GM19328 (cell line): ENCODE data around the gene MOB3B.
"Not testable (repeated sequence)": the region's sequence is repeated elsewhere in the genome, so short reads cannot be mapped to it uniquely, and the experiment has no call there.

Experiments
- ATAC-seq: cut with Tn5 transposase; IDR thresholded peaks from one replicate; pipeline ENCODE4 v1.9.1; 2021; ENCODE audit warnings: mild to moderate bottlenecking, moderate library complexity; ENCODE audit not compliant: unreplicated experiment

Gene MOB3B

DNA sequence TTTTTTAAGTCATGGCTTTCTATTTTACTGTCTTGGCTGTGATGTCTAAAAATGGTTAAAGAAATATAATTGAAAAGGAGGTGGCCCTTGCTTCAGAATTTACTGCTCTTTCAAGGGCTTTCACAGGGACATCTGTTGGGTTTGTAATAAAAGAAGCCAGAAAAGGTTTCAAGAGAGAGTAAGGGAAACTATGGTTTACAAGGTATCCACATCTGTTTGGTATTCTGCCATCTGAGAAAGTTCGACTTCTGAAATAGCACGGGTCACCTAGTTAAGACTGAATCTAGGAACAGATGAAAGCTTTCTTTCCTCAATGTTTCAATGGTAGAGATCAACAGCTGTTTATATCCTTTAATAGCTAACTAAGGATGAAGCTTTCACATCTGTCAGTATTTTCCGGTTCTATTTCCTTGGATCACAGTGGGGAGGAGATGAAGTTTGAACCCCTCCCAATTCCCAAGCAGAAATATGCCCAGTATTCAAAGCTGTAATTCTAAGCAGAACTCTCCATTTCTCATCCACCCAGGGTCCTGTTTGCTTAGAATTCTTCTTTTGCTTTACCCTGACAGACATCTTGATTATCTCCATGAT, 78.3 kb downstream of the MOB3B start:
- ATAC-seq, result no peak

DNA sequence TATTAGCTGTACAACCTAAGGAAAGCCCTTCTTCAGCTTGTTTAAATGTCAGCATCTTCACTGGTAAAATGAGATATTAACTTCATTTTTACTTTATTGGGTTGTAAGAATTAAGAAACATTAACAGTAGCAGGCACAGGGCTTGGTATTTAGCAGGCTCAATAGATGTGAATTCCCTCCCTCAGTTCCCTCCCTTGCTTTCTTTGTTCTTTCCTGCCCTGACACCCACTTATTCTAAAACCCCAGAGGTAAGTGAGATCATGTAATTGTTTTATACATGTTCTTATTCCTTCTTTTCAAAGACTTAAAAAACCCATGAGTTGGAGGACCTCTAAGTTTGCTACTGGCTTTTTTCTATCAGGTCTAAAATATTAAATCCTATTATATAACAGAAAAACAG, 78.9 kb downstream of the MOB3B start:
- ATAC-seq, result no peak

DNA sequence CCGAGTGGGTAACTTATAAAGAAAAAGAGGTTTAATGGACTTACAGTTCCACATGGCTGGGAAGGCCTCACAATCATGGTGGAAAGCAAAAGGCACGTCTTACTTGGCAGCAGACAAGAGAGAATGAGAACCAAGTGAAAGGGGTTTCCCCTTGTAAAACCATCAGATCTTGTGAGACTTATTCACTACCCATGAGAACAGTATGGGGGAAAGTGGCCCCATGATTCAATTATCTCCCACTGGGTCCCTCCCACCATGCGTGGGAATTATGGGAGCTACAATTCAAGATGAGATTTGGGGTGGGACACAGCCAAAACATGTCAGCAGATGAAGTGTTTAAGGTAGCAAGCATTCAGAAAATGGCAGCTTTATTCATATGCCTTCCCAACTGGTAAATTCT, 81.3 kb downstream of the MOB3B start:
- ATAC-seq, result not testable (repeated sequence)

DNA sequence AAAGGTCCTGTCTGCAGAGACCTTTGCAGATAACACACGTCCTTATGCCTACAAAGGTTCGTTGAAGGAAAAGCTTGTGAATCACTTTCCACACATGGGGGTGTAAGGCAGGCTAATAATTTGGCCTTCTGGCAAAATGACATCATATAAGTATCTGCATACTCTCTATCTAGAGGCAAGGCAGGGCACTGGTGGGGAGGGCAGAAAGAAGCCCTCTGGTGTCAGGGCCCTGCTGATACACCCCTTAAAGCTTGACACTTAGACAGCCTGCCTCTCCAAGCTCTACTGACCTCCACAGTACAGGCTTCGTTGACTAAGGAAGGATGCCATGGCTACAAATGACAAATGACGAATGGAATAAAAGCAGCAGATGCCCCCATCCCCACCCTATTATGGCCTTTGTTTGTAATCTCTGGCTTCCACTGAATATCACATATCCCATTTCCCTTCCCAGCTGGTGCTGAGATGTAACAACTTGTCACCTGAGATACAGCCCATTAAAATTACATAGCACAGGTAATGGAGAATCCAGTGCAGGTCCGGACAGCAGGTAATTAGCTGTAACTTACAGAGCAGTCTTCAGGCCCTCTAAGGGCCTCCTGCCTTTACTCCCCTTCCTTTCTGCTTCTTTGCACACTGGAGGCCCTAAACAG, 82.5 kb downstream of the MOB3B start:
- no peak for ATAC-seq

DNA sequence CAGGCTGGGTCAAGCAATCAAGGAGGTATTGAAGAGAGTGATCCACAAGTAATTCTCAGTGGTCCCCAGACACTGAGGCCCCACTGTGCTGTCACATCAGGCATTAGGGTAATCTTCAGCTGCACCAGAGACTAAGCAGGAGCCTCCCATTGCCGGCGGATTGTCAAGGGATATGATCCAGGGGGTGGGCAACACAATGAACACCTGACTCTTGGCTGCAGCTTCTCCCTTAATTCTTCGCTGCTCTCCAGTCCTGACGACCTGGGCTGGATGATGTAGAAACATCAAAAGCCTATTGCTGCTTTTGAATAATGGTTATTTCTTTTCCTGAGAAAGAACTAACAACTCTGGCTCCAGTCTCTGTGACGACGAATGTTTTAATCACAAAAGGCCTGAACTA, 83.9 kb downstream of the MOB3B start:
- ATAC-seq, result no peak

DNA sequence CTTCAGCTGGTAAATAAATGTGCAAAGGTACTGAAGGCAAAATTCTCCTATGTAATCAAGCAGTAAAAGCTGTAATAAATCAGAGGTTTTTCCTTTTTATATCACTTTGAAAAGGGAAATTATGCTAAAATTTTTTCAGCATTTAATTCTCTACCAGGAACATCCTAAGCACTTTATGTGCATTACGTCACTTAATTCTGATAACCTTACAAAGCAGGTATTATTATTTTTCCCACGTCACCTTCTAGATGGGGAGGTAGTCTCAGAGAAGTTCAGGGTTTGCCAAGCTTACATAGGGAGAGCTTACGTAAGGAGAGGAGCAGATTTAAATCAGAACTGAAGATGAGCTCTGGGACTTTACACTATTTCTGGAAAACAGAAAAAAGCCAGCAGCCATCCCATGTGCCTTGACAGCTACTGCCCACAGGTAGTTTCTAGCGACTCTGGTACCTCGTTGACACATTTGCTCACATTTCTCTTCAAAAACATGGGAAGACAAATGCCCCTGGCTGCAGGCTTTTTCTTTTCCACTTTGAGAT, 84.5 kb downstream of the MOB3B start:
- no peak for ATAC-seq

DNA sequence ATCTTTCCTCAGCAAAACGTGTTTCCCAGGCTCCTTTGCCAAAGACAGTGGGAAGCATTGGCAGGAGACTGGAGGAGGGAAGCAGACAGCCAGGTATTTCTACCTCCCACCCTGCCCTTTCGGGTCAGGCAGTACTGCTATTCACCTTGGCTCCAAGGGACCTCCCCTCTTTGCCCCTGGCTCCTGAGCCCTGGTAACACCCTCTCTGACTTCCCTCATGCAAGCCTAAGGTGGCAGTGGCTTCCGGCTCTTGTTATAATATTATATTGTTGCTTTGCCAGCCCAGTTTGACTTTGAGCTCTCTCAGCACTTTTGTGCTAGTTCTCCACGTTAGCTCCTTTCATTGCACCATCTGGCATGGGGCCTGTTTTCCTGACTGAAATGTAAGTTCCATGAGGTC, 87.2 kb downstream of the MOB3B start:
- ATAC-seq, result no peak

DNA sequence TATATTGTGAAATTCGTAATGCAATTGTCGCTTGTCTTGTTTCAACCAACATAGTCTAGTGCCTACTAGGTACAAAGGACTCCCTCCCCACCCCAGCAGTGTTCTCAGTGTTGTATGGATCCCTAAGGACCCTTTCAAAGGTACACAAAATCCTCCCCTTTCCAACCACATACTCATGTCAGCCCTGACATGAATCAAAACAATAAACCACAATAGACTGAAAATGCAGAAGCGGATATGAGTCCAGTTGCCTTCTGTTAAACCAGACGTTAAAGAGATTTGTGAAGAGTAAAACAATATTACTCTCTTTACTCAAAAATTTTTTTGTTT, 87.9 kb downstream of the MOB3B start:
- peak; percentile 96 for ATAC-seq

DNA sequence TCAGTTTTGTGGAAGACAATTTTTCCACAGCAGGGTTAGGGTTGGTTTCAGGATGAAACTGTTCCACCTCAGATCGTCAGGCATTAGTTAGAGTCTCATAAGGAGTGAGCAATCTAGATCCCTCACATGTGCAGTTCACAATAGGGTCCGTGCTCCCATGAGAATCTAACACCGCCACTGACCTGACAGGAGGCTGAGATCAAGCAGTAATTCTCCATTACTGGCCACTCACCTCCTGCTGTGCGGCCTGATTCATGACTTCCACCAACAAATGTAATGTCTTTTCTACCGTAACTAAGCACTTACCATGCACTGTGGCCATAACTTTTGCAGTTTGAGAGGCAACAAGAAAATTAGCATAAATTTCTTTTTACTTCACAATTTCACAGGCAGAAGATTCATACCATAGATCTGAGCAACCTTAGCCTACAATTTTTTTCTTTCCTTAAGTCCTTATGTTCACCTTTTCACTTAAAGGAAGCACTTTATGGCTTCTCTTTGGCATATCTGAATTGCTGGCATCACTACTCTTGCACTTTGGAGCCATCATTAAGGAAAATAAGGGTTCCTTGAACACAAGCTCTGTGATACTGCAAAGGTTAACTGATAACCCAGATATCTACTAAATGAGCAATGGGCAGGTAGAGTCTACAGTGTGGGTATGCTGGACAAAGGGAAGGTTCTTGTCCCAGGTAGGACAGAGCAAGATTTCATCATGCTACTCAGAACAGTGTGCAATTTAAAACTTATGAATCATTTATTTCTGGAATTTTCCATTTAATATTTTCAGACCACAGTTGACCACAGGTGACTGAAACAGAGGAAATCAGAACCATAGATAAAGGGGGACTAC, 88.5 kb downstream of the MOB3B start:
- ATAC-seq, result peak; percentile 34

DNA sequence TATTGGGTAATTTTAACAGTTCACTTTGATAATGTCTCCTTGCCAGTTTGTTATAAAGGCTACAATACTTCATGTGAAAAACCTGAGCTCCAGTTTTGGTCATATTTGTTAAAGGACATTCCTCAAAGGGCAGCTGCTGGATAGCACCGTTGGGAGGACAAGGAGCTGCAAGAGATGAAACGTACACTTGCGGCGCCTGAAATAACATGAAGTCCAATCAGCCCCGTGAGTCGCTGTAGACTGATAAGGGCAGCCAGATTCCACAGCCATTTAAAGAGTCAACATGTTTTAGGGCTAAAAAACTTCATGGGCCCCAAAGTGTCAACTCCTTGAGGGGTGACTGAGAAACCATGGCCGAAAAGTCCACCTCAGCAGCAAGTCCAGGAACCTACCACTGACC, 91.1 kb downstream of the MOB3B start:
- ATAC-seq, result no peak

DNA sequence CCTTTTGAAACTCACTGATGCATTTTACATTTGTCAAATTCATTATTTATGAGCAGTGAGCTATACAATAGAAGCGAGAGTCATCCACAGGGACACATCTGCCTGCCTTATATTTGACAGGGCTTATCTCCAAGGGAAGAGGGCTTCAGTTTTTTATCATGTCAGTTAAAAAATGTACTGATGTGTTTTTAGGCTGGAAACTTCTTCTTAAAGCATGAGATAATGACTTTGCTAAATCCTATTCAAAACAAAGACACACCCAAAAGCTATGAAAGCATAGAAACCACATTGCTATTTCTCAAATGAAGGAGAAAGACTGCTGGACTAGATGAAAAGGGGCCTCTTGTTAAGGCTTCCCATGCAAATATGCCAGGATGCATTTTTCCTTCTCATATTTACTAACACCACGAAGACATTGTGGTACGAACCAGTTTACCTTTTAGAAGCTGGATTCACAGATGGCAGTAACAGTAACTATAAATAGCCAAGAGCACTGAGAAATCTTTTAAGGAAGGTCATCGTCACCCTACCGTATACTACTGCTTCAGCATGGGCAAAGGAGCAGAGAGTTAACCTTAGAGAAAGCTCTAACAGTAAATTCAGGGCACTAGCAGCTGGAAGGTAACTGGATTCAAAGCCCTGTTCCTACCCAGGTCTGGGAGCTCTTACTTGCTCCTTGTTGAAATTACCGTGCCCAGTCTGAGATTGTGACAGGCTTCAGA, 91.8 kb downstream of the MOB3B start:
- ATAC-seq, result no peak

DNA sequence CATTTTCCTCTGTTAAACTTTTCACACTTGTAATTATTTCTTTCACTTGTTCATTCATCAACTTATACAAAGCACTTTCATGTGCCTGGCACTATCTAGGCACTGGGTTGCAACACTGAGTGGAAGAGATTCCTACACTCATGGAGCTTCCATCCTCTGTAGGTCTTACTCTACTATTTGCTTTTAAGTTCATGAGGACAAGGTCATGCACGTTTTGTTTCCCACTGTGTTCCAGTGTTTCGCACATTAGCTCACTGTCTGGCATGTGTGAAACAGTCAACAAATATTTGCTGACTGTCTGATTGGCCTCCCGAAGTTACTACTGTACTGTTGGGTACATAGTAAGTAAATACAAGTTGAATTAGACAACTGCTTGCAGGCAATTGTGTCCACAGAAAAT, 93.4 kb downstream of the MOB3B start:
- no peak for ATAC-seq

DNA sequence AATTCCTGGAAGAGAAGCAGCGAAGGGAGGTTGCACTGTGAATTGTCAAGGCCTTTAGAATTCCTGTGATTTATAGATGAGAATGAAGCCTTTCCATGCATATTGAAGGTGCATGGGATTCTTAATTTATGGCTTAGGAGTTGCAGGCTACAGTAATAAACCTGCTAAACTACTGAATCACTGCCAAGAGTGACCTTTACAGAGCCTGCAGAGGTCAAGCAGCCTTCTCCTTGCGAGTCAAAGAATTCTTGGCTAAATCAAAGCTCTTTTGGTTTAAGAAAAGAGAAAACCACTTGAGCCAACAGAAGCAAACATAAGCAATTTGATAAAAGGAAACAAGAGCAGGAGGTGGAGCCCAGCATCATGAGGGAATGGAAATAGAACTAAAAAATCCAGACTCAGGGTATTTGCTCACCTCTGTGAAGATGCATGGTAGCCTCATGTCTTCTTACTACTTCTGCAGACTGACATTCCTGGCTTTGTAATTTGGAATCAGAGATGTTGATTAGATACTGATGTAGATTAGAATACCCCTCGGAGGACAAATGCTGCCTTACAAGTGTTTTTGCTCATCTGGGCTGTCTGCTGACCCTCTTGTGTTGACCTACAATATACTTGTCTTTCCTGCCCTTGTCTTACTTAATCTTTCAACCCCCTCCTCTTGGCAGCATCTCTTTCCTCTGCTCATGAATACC, 95.8 kb downstream of the MOB3B start:
- no peak for ATAC-seq

DNA sequence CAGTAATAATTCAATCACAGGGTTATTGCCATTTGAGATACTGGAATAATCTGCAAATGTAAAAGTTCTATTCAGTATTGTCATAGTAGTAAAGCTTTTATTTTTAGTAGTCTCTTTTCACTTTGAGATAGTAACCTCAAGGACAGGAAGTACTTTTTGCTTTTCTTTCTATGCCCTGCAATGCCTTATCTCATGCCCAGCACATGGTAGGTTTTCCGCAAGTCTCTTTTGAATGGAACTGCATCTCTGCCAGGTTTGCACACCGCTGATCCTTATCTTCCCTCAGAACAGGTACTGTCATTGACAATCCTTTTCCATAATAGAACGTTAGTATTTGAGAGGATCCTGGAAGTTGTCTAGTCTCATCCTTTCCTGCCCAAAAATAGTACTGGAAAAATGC, 97.3 kb downstream of the MOB3B start:
- ATAC-seq, result no peak

DNA sequence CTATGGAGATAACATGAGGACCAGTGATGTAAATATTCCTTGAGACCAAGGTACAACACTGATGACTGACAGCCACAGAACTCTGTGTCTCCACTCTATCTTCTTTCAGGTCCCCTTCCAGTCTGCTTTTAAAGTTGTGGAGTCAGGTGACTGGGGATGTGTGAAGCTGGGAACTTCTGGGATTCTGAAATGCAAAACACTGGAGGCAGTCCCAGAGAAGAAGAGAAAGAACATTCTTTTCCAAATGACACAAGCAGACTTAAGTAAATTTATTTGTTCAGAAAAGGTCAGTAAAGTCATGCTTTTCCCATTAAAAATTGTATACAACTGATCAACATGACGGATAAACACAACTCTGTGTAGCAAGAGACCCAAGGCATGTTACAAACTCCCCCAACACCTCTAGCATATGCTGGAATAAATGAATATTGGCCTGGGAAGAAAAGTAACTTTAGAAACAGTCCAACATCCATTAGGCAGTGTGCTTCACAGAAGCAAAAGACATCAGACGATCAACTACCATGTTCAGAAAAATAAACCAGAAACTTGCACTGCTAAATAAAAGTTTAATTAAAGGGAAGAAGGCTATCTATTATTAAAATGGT, 98.0 kb downstream of the MOB3B start:
- ATAC-seq, result no peak

DNA sequence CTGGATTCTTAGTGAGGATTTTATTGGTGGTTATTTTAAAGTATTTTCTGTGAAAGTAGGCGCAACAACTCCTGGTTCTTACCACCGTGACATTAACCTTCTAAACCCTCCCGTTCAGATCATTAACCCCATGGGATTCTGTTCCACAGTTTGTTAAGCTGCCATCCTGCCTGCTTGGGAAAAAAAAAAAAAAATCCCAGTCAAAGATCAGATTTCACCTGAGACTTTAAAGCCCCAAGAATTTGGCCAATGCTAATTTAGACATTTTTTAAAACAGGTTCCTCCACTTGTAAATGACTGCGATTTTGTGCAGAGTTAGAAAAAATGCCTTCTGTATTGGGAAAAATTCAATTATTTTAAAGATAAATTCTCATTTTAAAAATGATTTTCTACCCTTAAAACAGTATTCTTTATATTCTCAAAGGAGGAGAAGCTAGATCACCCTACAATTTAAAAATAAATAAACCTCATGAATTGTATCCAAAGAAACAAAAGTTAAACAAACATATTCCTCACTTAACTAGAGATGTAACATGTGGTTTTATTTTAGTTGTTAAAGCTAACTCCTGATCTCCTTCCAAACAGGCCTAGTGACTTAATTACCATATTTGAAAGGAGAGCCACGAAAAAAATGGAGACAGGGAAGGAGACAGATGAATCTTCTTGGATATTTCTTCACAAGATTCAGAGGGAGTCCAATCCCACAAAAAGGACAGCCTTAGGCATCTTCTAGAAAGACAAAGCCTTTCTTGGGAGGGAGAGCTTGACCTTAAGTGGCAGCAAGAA, 98.7 kb downstream of the MOB3B start:
- no peak for ATAC-seq

DNA sequence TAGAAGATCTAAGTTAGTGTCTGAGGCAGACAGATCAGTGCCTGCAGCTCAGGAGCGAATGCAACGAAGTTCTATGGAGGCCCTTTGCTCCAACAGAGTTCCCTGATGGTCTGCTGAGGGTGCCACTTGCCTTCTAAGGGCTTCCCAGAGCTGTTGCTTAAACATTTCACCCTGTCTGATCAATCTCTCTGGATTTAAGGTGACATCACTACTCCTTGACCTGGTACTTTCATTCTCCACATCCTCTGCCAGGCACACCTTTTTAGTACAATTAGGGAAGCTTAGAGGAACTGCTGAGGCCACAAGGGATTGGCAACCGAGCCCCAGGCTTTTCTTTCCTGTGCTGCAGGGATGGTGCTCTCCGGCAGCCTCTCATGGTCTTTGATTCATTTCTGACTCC, 99.7 kb downstream of the MOB3B start:
- ATAC-seq, result no peak

DNA sequence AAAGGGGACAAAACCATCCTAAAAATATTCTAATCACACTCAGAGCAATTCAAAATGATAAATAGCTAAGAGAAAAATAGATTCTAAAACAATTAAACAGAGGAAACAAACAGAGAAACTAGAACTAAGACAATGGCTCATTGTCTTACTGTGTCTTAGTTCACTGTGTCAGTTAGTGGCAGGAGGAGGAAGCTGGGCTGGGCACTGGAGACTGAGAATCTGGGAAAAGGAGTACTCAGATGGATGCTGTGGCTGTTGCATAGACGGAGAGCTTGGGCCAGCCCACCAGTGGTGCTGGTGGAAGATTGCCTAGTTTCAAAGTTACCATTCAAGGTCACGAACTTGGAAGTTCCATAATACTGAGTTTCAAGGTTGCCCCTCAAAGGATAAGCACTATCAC, 100.2 kb downstream of the MOB3B start:
- no peak for ATAC-seq

DNA sequence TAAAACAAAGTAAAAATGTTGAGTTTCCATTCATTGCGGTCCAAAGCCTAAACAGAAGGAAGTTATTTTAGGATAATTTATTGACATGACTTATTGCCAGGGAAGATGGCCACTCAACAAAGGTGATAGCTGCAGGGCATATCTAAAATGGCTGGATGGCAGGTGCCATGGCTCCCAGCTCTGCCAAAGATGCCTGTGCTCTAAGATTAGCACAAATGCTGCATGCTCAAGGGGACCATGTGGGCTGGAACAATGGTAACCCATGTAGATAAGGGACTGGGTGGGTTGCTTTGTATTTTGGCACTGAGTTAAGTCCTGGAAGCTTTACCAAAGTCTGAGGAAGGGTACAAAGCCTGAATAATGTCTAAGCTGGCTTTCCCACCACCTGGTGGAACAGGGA, 101.1 kb downstream of the MOB3B start:
- ATAC-seq, result no peak

DNA sequence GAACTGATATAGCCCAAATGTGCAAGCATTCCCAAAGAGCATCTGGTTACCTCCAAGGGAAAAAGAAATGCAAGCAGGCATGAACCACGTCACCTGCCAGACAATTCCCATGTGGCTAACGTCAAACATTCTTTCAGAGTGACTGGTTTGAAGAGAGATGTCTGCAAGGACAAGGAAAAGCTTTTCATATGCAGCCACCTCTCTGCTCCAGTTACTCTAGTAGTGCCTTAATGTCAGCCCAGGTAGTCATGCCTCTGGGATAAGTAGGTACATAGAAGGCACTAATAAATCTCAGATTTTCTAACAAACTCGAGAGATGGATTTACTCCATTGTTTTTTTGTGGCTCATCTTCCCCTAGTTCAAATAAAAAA, 102.4 kb downstream of the MOB3B start:
- ATAC-seq, result no peak
